HepG2 (cell line): ENCODE measurements around the gene DDX4. TPM values are rescaled to one million over a fixed set of nuclear protein-coding genes. Genes with fewer than 3 reads are reported as not detected.

Experiments used
- ATAC-seq: fragments of 200-7000 bp; cut with Tn5 transposase; 3 replicates; pipeline ENCODE4 v1.9.1; 2020; ENCODE audit warnings: mild to moderate bottlenecking, moderate library complexity
- BruUV-seq: library from RNA; stranded (reverse); fragments of 400-500 nt; replicated peaks from 2 replicates; lab custom pipeline; 2021; lab: Mats Ljungman, UMichigan
- CTCF ChIA-PET: fragments of 300-600 bp; formaldehyde crosslinking; extraction: SDS; loops from one replicate; lab custom pipeline; 2021; ENCODE audit warnings: low total read pairs, inconsistent platforms, low intra/inter-chr PET ratio; lab: Yijun Ruan, JAX
- POLR2A ChIA-PET: fragments of 350-600 bp; sonication (Branson Sonifier 250); formaldehyde crosslinking; loops from one replicate; lab custom pipeline; 2020; ENCODE audit warnings: antibody characterized with exemption, inconsistent platforms; lab: Yijun Ruan, JAX
- DNase-seq: peaks from one replicate; pipeline ENCODE4 v3.0.0-alpha.2; 2015; ENCODE audit warnings: low spot score
- FAIRE-seq: peaks from 3 replicates; lab custom pipeline; 2011; peaks lifted over from hg19 to GRCh38; lab: Jason Lieb, UNC
- H2AFZ ChIP-seq: one replicate; pipeline ENCODE4 v1.6.1; 2011; ENCODE audit warnings: low read length, inconsistent platforms
- H3K27ac ChIP-seq: fragments of 300-600 bp; 3 replicates; pipeline ENCODE4 v1.8.0; 2011; ENCODE audit warnings: mixed run types, mild to moderate bottlenecking, mixed read lengths, low read length, inconsistent platforms; ENCODE audit not compliant: insufficient read depth; ENCODE audit errors: extremely low read length
- H3K27me3 ChIP-seq, 2 experiments: fragments of 200-600 bp in 1 of 2; 2 replicates in 1 of 2; 3 replicates in 1 of 2; pipeline versions ENCODE4 v1.6.0 to v1.8.0; 2011; ENCODE audit warnings: low read length in 2 of 2, mild to moderate bottlenecking in 2 of 2, moderate library complexity in 2 of 2, inconsistent platforms in 1 of 2; ENCODE audit not compliant: insufficient read depth in 2 of 2, control insufficient read depth in 1 of 2
- H3K36me3 ChIP-seq, 2 experiments: fragments of 200-600 bp in 1 of 2; replicated peaks in 1 of 2; 2 replicates in 1 of 2; 3 replicates in 1 of 2; pipeline versions ENCODE4 v1.5.1 to v1.8.0; 2011; ENCODE audit warnings: low read length in 2 of 2, inconsistent platforms in 1 of 2; ENCODE audit not compliant: insufficient read depth in 2 of 2, control insufficient read depth in 1 of 2
- H3K4me1 ChIP-seq: 2 replicates; pipeline ENCODE4 v1.5.1; 2012; ENCODE audit warnings: low read length, inconsistent platforms; ENCODE audit not compliant: insufficient read depth
- H3K4me2 ChIP-seq: 2 replicates; pipeline ENCODE4 v1.6.0; 2011; ENCODE audit warnings: low read depth, low read length, inconsistent platforms
- H3K4me3 ChIP-seq, 3 experiments: fragments of 200-600 bp in 1 of 3; sonication (generic), shearing (Covaris generic) in 1 of 3; replicated peaks in 1 of 3; 2 replicates each; pipeline ENCODE4 v1.5.1; 2011 to 2016; ENCODE audit warnings: low read length in 3 of 3, inconsistent platforms in 2 of 3, low read depth in 2 of 3, mild to moderate bottlenecking in 2 of 3, control low read depth in 1 of 3, mixed read lengths in 1 of 3; ENCODE audit not compliant: insufficient read depth in 1 of 3
- H3K79me2 ChIP-seq: one replicate; pipeline ENCODE4 v1.6.1; 2011; ENCODE audit warnings: low read length, inconsistent platforms; ENCODE audit not compliant: insufficient read depth
- H3K9ac ChIP-seq: 2 replicates; pipeline ENCODE4 v1.6.0; 2011; ENCODE audit warnings: mild to moderate bottlenecking, low read depth, low read length, inconsistent platforms; ENCODE audit not compliant: insufficient read depth
- H3K9me3 ChIP-seq: 2 replicates; pipeline ENCODE4 v1.5.1; 2012; ENCODE audit warnings: mild to moderate bottlenecking, low read length
- H4K20me1 ChIP-seq: 2 replicates; pipeline ENCODE4 v1.6.0; 2011; ENCODE audit warnings: inconsistent platforms, mild to moderate bottlenecking, low read length, moderate library complexity; ENCODE audit not compliant: insufficient read depth
- ERF ChIP-seq: IDR thresholded peaks from 2 replicates; pipeline ENCODE4 v1.6.1; 2018; ENCODE audit warnings: missing biosample characterization, missing genetic modification reagents
- ESRRA ChIP-seq: sonication (generic); formaldehyde crosslinking; IDR thresholded peaks from 2 replicates; pipeline ENCODE4 v1.5.1; 2020; ENCODE audit warnings: mild to moderate bottlenecking, low read depth, missing genetic modification reagents
- NCOA1 ChIP-seq: sonication (generic); formaldehyde crosslinking; IDR thresholded peaks from 2 replicates; pipeline ENCODE4 v1.9.0; 2021; ENCODE audit warnings: missing genetic modification reagents
- NR3C1 ChIP-seq: sonication (generic); formaldehyde crosslinking; IDR thresholded peaks from 2 replicates; pipeline ENCODE4 v1.4.0; 2020; ENCODE audit warnings: missing genetic modification reagents
- SKI ChIP-seq: fragments of 450-650 bp; IDR thresholded peaks from one replicate; pipeline ENCODE4 v1.6.1; 2018; ENCODE audit warnings: mild to moderate bottlenecking; ENCODE audit not compliant: partially characterized antibody
- ZFY ChIP-seq: sonication (generic); formaldehyde crosslinking; IDR thresholded peaks from 2 replicates; pipeline ENCODE4 v1.4.0; 2020; ENCODE audit warnings: missing genetic modification reagents
- ZNF207 ChIP-seq: fragments of 450-650 bp; IDR thresholded peaks from 2 replicates; pipeline ENCODE4 v1.6.1; 2016; ENCODE audit warnings: antibody characterized with exemption, borderline replicate concordance
- ZNF598 ChIP-seq: sonication (generic); formaldehyde crosslinking; IDR thresholded peaks from 2 replicates; pipeline ENCODE4 v1.5.1; 2020; ENCODE audit warnings: mild to moderate bottlenecking, missing genetic modification reagents, borderline replicate concordance
- ZNF883 ChIP-seq: sonication (generic); formaldehyde crosslinking; IDR thresholded peaks from 2 replicates; pipeline ENCODE4 v1.5.1; 2020; ENCODE audit warnings: mild to moderate bottlenecking, missing genetic modification reagents; ENCODE audit errors: not compliant biosample characterization
- WGBS: methylation state at CpG from one replicate; pipeline ENCODE4 v1.1.6; 2017; ENCODE audit warnings: low lambda C conversion rate; 5-methylcytosine and 5-hydroxymethylcytosine counted together
- in situ Hi-C: cut with HindIII; loops from 2 replicates; pipeline ENCODE4 v1.10.0; 2017; ENCODE audit warnings: low pct_unique_long_range_greater_than_20kb; ENCODE audit not compliant: extremely low pct_ligation_motif_present
- intact Hi-C: fragments of 100-400 bp; cut with micrococcal nuclease; formaldehyde crosslinking; loops from one replicate; pipeline ENCODE4 v1.10.0; 2022; ENCODE audit not compliant: unreplicated experiment
- polyA plus RNA-seq, 8 experiments: library from polyadenylated mRNA; depleted of rRNA in 3 of 8; stranded (reverse) in 7 of 8; unstranded in 1 of 8; fragments of >200 nt; fragmentation: Illumina TruSeq in 4 of 8; extraction: Trizol in 4 of 8; gene quantifications; 2 replicates each; pipeline versions ENCODE4 v1.2.1 to v1.2.3, GENCODE V29; 2011 to 2016; ENCODE audit warnings: low read depth in 4 of 8, missing spikeins in 1 of 8, mixed read lengths in 1 of 8; ENCODE audit not compliant: insufficient read depth in 1 of 8
- total RNA-seq, 5 experiments: library from RNA; depleted of rRNA; stranded (reverse); fragments of >200 nt; fragmentation: Illumina TruSeq; extraction: Trizol; gene quantifications; 2 replicates each; pipeline ENCODE4 v1.2.3, GENCODE V29; 2016; ENCODE audit warnings: low read depth in 1 of 5
- TF ChIP-seq, protein P1 (sequence below): IDR thresholded peaks from 2 replicates; pipeline ENCODE4 v1.6.1; 2016; ENCODE audit warnings: low read depth, borderline replicate concordance
- TF ChIP-seq, protein P2 (sequence below): IDR thresholded peaks from 2 replicates; pipeline ENCODE4 v1.6.1; 2016; ENCODE audit warnings: mild to moderate bottlenecking
- TF ChIP-seq, protein P3 (sequence below): sonication (generic); formaldehyde crosslinking; IDR thresholded peaks from 2 replicates; pipeline ENCODE4 v1.4.0; 2020; ENCODE audit warnings: missing genetic modification reagents, borderline replicate concordance
- TF ChIP-seq, protein P4 (sequence below): sonication (generic); formaldehyde crosslinking; IDR thresholded peaks from 2 replicates; pipeline ENCODE4 v1.4.0; 2020; ENCODE audit warnings: mild to moderate bottlenecking, missing genetic modification reagents
- TF ChIP-seq, protein P5 (sequence below): IDR thresholded peaks from 2 replicates; pipeline ENCODE4 v1.6.1; 2016; ENCODE audit warnings: control low read depth

The DDX4 gene
- total and polyA plus RNA-seq, 2 of the 13 experiments (the other 11 are each of a cell fraction or from before 2014, with no cell fraction given): 0.05 TPM; not detected in 1

DNA sequence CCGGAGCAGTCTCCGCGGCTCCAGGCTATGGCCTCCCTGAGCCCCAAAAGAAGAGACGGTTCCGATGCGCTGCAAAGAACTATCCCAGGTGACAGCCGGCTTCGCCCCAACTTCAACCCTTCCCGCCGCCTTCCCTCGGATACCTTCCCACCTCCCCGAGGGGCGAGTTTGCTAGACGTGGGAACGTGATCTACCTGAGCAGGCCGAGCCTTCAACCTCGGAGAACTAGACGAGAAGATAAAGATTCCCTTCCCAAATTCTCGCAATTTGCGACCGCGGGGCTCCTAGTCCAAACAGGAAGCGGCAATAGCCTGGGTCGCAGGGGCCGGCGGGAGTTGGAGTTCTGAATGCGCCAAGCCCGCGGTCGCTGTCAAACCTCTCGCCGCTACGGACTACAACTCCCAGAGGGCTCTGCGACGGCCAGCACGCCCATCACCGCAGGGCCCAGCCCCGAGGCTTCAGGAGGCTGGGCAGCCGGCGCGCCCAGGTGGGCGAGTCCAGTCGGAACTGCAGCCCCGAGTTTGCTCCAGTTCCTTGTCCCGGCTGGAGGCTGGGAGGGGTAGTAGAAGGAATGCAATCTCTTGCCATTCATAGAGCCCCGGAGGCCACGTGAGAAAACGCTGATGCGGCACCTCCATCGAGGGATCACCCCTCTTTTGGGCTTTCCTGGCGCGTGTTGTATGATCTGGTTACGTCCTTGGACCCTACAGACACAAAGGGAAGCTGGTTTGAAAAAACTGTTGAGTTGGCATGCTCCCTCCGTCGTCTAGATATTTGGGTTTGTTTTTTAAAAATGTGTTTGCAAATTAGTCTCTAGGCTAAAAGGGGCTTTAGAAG, 25.6 kb upstream of the DDX4 start, which contains the start of gene SLC38A9:
Gene SLC38A9 (minus strand): TSS at position 302 of the 837 bp plus-strand sequence. CDS start 14,366 bp downstream, outside the sequence.
- H3K9me3 ChIP-seq: no peaks in the 10 kb centered on the region
- no TSS peak for BruUV-seq
- peak; percentile 55 for FAIRE-seq
- peaks cover 7% of the 10 kb centered on the region for H3K79me2 ChIP-seq
- peak within 1 kb of the TSS; percentile 98 for H3K4me2 ChIP-seq
- in situ Hi-C loops: no loop called here
- H3K36me3 ChIP-seq: 0 out of 5 replicates have a peak, but pooled peaks cover 0 to 4% of the 10 kb centered on the region in 2 experiments
- H2AFZ ChIP-seq: peak within 1 kb of the TSS; percentile 69
- H3K27me3 ChIP-seq: no peaks in the 10 kb centered on the region; a peak in 1 of 5 replicates
- ATAC-seq: peak; percentile 100
- peak within 1 kb of the TSS; percentile 89 to 96 (median 95) for H3K4me3 ChIP-seq
- H3K4me1 ChIP-seq: peaks cover 22% of the 10 kb centered on the region
- peak; percentile 91 for DNase-seq
- H3K9ac ChIP-seq: peak within 1 kb of the TSS; percentile 78
- WGBS: 0% methylated on average over 34 of the region's 55 CpGs
- H3K27ac ChIP-seq: peak within 1 kb of the TSS; percentile 61
- CTCF ChIA-PET: no interaction called here
- no peaks in the 10 kb centered on the region for H4K20me1 ChIP-seq
- intact Hi-C loops: no loop called here
- POLR2A ChIA-PET: interaction anchor here (0.7 to 1.4 kb wide), 2 partner anchors 8 to 404 kb away, joined by 3 read pairs; partner anchors contain the start of genes DHX29 and MTREX
- TF ChIP-seq ZNF207 (no peak), ERF (peak; percentile 72; the same call in 1 of the 2 replicates), NCOA1 (CRISPR knock-in tag) (no peak), SKI (peak; percentile 34), ESRRA (CRISPR knock-in tag) (0 out of 2 replicates have a peak, but pooled peaks have one; percentile 36), ZFY (peak; percentile 70), ZNF598 (0 out of 2 replicates have a peak, but pooled peaks have one; percentile 39), ZNF883 (CRISPR knock-in tag) (peak; percentile 45), NR3C1 (CRISPR knock-in tag) (no peak)
- TF ChIP-seq, protein P1, sequence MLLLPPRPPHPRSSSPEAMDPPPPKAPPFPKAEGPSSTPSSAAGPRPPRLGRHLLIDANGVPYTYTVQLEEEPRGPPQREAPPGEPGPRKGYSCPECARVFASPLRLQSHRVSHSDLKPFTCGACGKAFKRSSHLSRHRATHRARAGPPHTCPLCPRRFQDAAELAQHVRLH (CRISPR knock-in tag): 0 out of 2 replicates have a peak, but pooled peaks have one; percentile 65
- TF ChIP-seq, protein P2, sequence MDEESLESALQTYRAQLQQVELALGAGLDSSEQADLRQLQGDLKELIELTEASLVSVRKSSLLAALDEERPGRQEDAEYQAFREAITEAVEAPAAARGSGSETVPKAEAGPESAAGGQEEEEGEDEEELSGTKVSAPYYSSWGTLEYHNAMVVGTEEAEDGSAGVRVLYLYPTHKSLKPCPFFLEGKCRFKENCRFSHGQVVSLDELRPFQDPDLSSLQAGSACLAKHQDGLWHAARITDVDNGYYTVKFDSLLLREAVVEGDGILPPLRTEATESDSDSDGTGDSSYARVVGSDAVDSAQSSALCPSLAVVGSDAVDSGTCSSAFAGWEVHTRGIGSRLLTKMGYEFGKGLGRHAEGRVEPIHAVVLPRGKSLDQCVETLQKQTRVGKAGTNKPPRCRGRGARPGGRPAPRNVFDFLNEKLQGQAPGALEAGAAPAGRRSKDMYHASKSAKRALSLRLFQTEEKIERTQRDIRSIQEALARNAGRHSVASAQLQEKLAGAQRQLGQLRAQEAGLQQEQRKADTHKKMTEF (CRISPR knock-in tag): peak; percentile 80
- TF ChIP-seq, protein P3, sequence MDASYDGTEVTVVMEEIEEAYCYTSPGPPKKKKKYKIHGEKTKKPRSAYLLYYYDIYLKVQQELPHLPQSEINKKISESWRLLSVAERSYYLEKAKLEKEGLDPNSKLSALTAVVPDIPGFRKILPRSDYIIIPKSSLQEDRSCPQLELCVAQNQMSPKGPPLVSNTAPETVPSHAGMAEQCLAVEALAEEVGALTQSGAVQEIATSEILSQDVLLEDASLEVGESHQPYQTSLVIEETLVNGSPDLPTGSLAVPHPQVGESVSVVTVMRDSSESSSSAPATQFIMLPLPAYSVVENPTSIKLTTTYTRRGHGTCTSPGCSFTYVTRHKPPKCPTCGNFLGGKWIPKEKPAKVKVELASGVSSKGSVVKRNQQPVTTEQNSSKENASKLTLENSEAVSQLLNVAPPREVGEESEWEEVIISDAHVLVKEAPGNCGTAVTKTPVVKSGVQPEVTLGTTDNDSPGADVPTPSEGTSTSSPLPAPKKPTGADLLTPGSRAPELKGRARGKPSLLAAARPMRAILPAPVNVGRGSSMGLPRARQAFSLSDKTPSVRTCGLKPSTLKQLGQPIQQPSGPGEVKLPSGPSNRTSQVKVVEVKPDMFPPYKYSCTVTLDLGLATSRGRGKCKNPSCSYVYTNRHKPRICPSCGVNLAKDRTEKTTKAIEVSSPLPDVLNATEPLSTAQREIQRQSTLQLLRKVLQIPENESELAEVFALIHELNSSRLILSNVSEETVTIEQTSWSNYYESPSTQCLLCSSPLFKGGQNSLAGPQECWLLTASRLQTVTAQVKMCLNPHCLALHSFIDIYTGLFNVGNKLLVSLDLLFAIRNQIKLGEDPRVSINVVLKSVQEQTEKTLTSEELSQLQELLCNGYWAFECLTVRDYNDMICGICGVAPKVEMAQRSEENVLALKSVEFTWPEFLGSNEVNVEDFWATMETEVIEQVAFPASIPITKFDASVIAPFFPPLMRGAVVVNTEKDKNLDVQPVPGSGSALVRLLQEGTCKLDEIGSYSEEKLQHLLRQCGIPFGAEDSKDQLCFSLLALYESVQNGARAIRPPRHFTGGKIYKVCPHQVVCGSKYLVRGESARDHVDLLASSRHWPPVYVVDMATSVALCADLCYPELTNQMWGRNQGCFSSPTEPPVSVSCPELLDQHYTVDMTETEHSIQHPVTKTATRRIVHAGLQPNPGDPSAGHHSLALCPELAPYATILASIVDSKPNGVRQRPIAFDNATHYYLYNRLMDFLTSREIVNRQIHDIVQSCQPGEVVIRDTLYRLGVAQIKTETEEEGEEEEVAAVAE (CRISPR knock-in tag): peak; percentile 51; the same call in 1 of the 2 replicates
- TF ChIP-seq, protein P4, sequence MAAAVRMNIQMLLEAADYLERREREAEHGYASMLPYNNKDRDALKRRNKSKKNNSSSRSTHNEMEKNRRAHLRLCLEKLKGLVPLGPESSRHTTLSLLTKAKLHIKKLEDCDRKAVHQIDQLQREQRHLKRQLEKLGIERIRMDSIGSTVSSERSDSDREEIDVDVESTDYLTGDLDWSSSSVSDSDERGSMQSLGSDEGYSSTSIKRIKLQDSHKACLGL (CRISPR knock-in tag): peak; percentile 40; the same call in 1 of the 2 replicates
- TF ChIP-seq, protein P5, sequence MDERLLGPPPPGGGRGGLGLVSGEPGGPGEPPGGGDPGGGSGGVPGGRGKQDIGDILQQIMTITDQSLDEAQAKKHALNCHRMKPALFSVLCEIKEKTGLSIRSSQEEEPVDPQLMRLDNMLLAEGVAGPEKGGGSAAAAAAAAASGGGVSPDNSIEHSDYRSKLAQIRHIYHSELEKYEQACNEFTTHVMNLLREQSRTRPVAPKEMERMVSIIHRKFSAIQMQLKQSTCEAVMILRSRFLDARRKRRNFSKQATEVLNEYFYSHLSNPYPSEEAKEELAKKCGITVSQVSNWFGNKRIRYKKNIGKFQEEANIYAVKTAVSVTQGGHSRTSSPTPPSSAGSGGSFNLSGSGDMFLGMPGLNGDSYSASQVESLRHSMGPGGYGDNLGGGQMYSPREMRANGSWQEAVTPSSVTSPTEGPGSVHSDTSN (CRISPR knock-in tag): peak; percentile 72
